ENCODE data around the gene ATMIN.

Gene ATMIN

GRCh38 chr16:81004646-81005353 lies 30.8 kb upstream of the ATMIN start:
- no peak for DNase-seq (ENCODE audit: low read depth in 2 of 2, low spot score in 1 of 2)

DNA sequence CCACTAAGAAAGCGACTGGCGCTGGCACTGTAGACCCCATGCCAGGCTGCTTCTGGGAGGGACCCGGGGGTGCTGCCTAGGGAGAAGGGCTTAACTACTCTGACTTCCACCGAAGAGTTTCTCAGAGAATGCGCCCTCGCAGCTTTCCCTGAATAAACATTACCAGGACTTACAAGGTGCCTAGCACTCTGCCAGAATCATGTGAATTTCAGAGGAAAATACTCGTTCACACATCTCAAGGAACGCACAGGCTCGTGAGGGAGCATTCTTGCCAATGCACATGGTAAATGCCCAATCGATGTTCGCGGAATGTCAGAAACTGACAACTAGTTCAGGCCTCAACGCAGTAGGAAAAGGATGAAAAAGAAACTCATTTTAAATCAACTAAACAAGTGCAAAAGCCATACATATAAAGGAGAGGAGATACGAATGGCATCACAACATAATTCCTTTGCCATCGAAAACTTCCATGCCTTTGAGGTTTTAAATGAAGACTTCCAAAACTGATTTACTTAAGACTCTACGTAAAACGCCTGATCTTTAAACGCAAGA lies 30.0 kb upstream of the ATMIN start:
- DNase-seq (ENCODE audit: low read depth in 2 of 2, low spot score in 1 of 2) = no peak

GRCh38 chr16:81006211-81006812 lies 29.3 kb upstream of the ATMIN start:
- DNase-seq (ENCODE audit: low read depth in 2 of 2, low spot score in 1 of 2) = peak in 1 of 2 donors; percentile 58

GRCh38 chr16:81006813-81007695 lies 28.6 kb upstream of the ATMIN start, which contains the start of the genes CENPN and CMC2:
CENPN (plus strand) TSS chr16:81007214; CDS start chr16:81011940, 4,726 bp downstream.
CMC2 (minus strand) TSS chr16:81006885; CDS start chr16:80997394, 9,491 bp downstream.
- peak; percentile 93 for DNase-seq (ENCODE audit: low read depth in 2 of 2, low spot score in 1 of 2)

DNA sequence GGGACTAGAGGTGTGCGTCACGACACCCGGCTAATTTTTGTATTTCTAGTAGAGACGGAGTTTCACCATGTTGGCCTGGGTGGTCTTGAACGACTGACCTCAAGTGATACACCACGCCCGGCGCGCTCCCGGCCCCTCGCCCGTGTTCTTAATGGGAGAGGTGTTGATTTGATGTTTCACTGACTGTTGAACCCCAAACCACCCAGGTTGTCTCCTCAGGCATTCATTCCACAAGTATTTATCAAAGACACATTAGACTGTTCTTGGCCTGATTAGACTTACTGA lies 27.2 kb upstream of the ATMIN start:
- DNase-seq (ENCODE audit: low read depth in 2 of 2, low spot score in 1 of 2) = no peak

DNA sequence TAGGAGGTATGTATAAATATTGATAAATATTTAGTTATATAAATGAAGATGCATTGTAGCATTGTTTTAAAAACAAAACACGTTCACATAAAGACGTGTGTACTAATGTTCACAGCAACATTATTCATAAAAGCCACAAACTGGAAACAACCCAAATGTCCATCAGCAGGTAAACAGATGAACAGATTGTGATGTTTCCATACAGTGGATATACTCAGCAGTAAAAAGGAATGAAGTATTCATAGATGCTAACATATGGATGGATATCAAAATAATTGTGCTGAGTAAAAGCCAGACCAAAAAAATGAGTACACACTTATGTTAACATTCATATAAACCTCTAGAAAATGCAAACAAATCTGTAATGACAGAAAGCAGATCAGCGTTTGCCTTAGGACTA lies 22.7 kb upstream of the ATMIN start:
- no peak for DNase-seq (ENCODE audit: low read depth in 2 of 2, low spot score in 1 of 2)

- no peak for DNase-seq (ENCODE audit: low read depth in 2 of 2, low spot score in 1 of 2)
Measured at GRCh38 chr16:81014672-81015071, 21.0 kb upstream of the ATMIN start.

- DNase-seq (ENCODE audit: low read depth in 2 of 2, low spot score in 1 of 2) = no peak
Measured at GRCh38 chr16:81018496-81018895, 17.1 kb upstream of the ATMIN start.

DNA sequence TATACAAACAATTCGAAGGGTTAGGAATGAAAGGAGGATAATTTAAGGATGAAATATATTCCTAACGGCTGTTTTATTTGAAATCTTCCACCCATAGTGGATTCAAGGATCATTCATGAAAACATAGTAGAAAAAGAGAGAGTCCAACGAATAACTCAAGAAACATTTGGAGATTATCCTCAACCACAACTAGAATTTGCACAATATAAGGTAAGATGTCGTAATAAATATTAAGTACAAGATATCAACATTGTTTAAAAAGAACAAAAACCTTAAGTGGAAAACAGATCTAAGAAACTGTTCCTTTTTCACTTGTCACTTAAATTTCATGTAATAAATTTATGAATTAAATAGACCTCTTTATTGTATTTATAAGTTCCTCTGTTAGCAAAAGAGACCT lies 9.2 kb upstream of the ATMIN start:
- DNase-seq (ENCODE audit: low read depth in 2 of 2, low spot score in 1 of 2) = no peak

DNA sequence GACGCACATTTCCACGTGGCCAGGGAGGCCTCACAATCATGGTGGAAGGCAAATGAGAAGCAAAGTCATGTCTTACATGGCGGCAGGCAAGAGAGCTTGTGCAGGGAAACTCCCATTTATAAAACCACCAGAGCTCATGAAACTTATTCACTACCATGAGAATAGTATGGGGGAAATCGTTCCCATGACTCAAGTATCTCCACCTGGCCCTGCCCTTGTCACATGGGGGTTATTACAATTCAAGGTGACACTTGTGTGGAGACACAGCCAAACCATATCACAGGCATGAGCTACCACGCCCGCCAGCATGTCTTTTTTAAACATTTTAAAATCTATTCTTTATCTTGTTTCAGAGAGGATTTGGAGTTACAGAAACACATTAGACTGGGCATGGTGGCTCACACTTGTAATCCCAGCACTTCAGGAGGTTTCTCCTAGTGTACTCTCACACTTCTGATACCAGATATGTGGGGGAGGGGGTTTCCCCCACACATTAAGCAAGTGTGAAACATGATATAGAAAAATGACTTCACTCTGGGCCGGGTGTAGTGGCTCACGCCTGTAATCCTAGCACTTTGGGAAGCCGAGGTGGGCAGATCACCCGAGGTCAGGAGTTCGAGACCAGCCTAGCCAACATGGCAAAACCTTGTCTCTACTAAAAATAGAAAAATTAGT lies 5.6 kb upstream of the ATMIN start:
- DNase-seq (ENCODE audit: low read depth in 2 of 2, low spot score in 1 of 2) = no peak

GRCh38 chr16:81035975-81036750 lies 521 bp downstream of the ATMIN start:
- no peak for DNase-seq (ENCODE audit: low read depth in 2 of 2, low spot score in 1 of 2)

DNA sequence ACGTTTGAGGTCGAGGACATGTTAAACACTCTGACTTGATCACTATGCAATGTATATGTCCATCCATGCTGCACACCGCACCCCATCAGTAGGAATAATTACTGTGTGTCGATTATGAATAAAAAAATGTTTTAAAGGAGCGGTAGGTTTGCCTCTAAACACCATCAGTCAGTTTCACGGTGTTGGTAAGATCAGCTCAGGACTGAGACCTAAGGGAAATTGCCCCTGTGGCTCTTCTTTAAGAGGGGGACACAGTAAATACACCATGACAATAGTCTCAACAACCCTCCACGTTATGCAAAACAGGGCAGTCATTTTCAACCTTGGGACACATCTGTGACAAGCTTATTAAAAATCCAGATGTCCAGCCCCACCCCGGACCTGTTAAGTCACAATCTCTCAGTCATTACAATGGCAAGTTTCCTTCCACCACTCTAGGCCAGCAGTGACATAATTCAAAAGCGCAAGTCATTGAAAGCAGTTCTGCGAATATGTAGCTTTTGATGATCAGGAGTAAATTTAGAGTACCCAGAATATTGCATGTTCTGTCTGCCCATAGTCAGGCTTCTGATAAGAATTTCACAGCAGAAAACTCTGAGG lies 1.2 kb downstream of the ATMIN start:
- DNase-seq (ENCODE audit: low read depth in 2 of 2, low spot score in 1 of 2) = no peak

GRCh38 chr16:81040131-81040530 lies 4.5 kb downstream of the ATMIN start:
- no peak for DNase-seq (ENCODE audit: low read depth in 2 of 2, low spot score in 1 of 2)

- DNase-seq (ENCODE audit: low read depth in 2 of 2, low spot score in 1 of 2) = no peak
Measured at GRCh38 chr16:81040842-81041241, 5.2 kb downstream of the ATMIN start.

DNA sequence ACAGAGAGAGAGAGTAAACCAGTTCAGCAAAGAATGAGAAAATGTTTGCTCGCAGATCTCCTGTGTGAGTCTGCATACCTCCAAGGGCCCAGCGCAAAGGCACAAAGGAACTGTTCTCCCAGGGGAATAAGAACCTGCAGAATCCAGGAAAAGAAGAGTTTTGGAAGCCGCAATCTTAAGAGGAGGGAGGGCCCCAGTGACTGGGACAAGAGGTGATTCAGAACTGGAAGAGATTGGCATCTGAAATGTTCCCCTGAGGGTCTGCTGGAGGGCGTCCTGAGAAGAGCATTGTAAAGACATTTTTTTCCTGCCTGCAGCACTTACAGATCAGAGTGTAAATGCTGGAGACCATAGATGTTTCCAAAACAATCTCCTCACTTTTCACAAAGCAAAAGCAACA lies 6.1 kb downstream of the ATMIN start:
- DNase-seq (ENCODE audit: low read depth in 2 of 2, low spot score in 1 of 2) = no peak

GRCh38 chr16:81042821-81043220 lies 7.2 kb downstream of the ATMIN start:
- DNase-seq (ENCODE audit: low read depth in 2 of 2, low spot score in 1 of 2) = no peak

DNA sequence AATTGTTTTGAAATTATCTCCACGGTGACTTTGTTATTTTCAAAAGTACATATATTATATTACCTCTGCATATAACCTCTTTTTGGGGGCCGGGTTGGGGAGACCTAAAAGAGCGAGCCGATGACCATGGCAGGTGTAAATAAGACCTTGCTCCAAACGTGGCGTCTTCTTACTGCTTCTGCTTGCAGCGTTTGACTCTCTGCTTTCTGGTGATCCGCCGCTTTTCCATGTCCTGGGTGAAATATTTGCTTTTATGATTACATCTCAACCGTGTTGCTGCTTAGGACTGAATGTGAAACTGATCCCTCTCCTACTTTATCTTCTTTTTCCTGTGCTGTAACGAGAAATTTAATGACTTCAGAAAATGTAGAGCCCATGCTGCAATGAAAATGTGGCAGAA lies 18.1 kb downstream of the ATMIN start:
- no peak for DNase-seq (ENCODE audit: low read depth in 2 of 2, low spot score in 1 of 2)

GRCh38 chr16:81060576-81061306 lies 25.1 kb downstream of the ATMIN start:
- no peak for DNase-seq (ENCODE audit: low read depth in 2 of 2, low spot score in 1 of 2)

- no peak for DNase-seq (ENCODE audit: low read depth in 2 of 2, low spot score in 1 of 2)
Measured at GRCh38 chr16:81061307-81061640, 25.6 kb downstream of the ATMIN start.

All from stimulated activated CD8-positive, alpha-beta memory T cell treated with anti-CD3 and anti-CD28 coated beads, Interleukin-4, amount 100 ng/mL, for 4 hours (primary cell).